Mesenchymal stem cell (in vitro differentiated cells and primary cell): ENCODE data around the gene CRTC3.
A peak's percentile ranks its signal among the peaks of the same experiment; 100 is the strongest.

Source experiments
- DNase-seq: peaks from one replicate; pipeline ENCODE4 v3.0.0-alpha.2; 2013
- H2AFZ ChIP-seq: one replicate; pipeline ENCODE4 v1.6.1; 2013; ENCODE audit warnings: low read depth, mild to moderate bottlenecking, control low read depth, inconsistent platforms, low read length, moderate library complexity
- H2AK5ac ChIP-seq: 2 replicates; pipeline ENCODE4 v1.6.1; 2013; ENCODE audit warnings: low read length, moderate library complexity, mild to moderate bottlenecking, inconsistent platforms; ENCODE audit not compliant: severe bottlenecking
- H2BK120ac ChIP-seq: one replicate; pipeline ENCODE4 v1.6.1; 2013; ENCODE audit warnings: low read depth, mild to moderate bottlenecking, inconsistent platforms, low read length, moderate library complexity
- H2BK12ac ChIP-seq, 2 experiments: one replicate each; pipeline ENCODE4 v1.6.1; 2013; ENCODE audit warnings: inconsistent platforms in 2 of 2, low read length in 2 of 2, mild to moderate bottlenecking in 2 of 2, moderate library complexity in 2 of 2, control low read depth in 1 of 2
- H2BK15ac ChIP-seq: one replicate; pipeline ENCODE4 v1.6.1; 2013; ENCODE audit warnings: mild to moderate bottlenecking, low read depth, inconsistent platforms; ENCODE audit not compliant: poor library complexity, severe bottlenecking
- H2BK5ac ChIP-seq: 2 replicates; pipeline ENCODE4 v1.6.1; 2013; ENCODE audit warnings: low read depth, mild to moderate bottlenecking, low read length, control low read depth, inconsistent platforms; ENCODE audit not compliant: poor library complexity, severe bottlenecking
- H3K14ac ChIP-seq, 2 experiments: one replicate each; pipeline ENCODE4 v1.6.1; 2013; ENCODE audit warnings: inconsistent platforms in 2 of 2, low read length in 2 of 2, control low read depth in 1 of 2, mild to moderate bottlenecking in 1 of 2, moderate library complexity in 1 of 2
- H3K18ac ChIP-seq, 2 experiments: one replicate each; pipeline ENCODE4 v1.6.1; 2013; ENCODE audit warnings: inconsistent platforms in 2 of 2, low read length in 2 of 2, control low read depth in 1 of 2, low read depth in 1 of 2, mild to moderate bottlenecking in 1 of 2
- H3K23ac ChIP-seq, 2 experiments: one replicate each; pipeline ENCODE4 v1.6.1; 2013; ENCODE audit warnings: inconsistent platforms in 2 of 2, low read length in 2 of 2, mild to moderate bottlenecking in 2 of 2, moderate library complexity in 2 of 2, control low read depth in 1 of 2
- H3K27ac ChIP-seq: 2 replicates; pipeline ENCODE4 v1.5.1; 2013; ENCODE audit warnings: mild to moderate bottlenecking, moderate library complexity, low read length, control low read depth, inconsistent platforms; ENCODE audit not compliant: poor library complexity, severe bottlenecking
- H3K27me3 ChIP-seq, 2 experiments: 2 replicates each; pipeline versions ENCODE4 v1.6.1 to v1.7.0; 2013; ENCODE audit warnings: low read length in 2 of 2, mild to moderate bottlenecking in 2 of 2, moderate library complexity in 2 of 2, control low read depth in 1 of 2, inconsistent platforms in 1 of 2; ENCODE audit not compliant: control insufficient read depth in 1 of 2, insufficient read depth in 1 of 2
- H3K36me3 ChIP-seq, 2 experiments: 2 replicates each; pipeline versions ENCODE4 v1.6.1 to v1.7.0; 2013; ENCODE audit warnings: low read length in 2 of 2, control low read depth in 1 of 2, inconsistent platforms in 1 of 2, low read depth in 1 of 2, mild to moderate bottlenecking in 1 of 2; ENCODE audit not compliant: insufficient read depth in 2 of 2, control insufficient read depth in 1 of 2
- H3K4ac ChIP-seq, 2 experiments: one replicate each; pipeline ENCODE4 v1.6.1; 2013; ENCODE audit warnings: inconsistent platforms in 2 of 2, low read length in 2 of 2, mild to moderate bottlenecking in 2 of 2, moderate library complexity in 2 of 2, control low read depth in 1 of 2, low read depth in 1 of 2
- H3K4me1 ChIP-seq: 2 replicates; pipeline ENCODE4 v1.6.1; 2013; ENCODE audit warnings: low read depth, low read length, control low read depth; ENCODE audit not compliant: control insufficient read depth, insufficient read depth
- H3K4me2 ChIP-seq: 2 replicates; pipeline ENCODE4 v1.6.1; 2013; ENCODE audit warnings: low read length, mild to moderate bottlenecking, inconsistent platforms; ENCODE audit not compliant: poor library complexity, severe bottlenecking
- H3K4me3 ChIP-seq, 2 experiments: 2 replicates each; pipeline versions ENCODE4 v1.5.1 to v1.7.0; 2013; ENCODE audit warnings: low read length in 2 of 2, mild to moderate bottlenecking in 2 of 2, control low read depth in 1 of 2, low read depth in 1 of 2; ENCODE audit not compliant: insufficient read depth in 1 of 2
- H3K79me1 ChIP-seq: replicated peaks from 2 replicates; pipeline ENCODE4 v1.6.1; 2013; ENCODE audit warnings: mild to moderate bottlenecking, control low read depth, low read length, inconsistent platforms; ENCODE audit not compliant: poor library complexity, severe bottlenecking
- H3K9ac ChIP-seq: 2 replicates; pipeline ENCODE4 v1.7.0; 2013; ENCODE audit warnings: mild to moderate bottlenecking, low read length, moderate library complexity
- H3K9me3 ChIP-seq: 2 replicates; pipeline ENCODE4 v1.7.0; 2013; ENCODE audit warnings: mild to moderate bottlenecking, low read length; ENCODE audit not compliant: control insufficient read depth
- H4K8ac ChIP-seq: one replicate; pipeline ENCODE4 v1.6.1; 2013; ENCODE audit warnings: inconsistent platforms, mild to moderate bottlenecking, low read length, moderate library complexity
- H4K91ac ChIP-seq: one replicate; pipeline ENCODE4 v1.6.1; 2013; ENCODE audit warnings: mild to moderate bottlenecking, low read length, inconsistent platforms
- WGBS: methylation state at CpG from one replicate; pipeline ENCODE4 v1.1.7; 2013; ENCODE audit warnings: mixed read lengths; 5-methylcytosine and 5-hydroxymethylcytosine counted together

Gene CRTC3

DNA sequence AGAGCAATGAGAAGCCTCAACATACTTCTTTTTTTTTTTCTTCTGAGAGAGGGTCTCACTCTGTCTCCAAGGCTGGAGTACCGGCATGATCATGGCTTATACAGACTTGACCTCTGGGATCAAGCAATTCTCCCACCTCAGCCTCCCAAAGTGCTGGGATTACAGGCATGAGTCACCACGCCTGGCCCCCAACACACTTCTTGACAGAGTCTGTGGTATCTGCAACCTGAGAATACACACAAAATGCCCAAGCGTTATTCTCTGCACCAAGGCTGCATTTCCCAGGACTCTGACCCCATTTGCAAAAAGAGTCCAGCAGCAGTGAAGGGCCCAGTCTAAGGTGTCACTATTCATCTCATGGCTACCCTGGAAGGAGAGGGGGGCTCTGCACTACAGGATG, 144.8 kb downstream of the CRTC3 start:
- H3K4me2 ChIP-seq = no peak overlapping the region

DNA sequence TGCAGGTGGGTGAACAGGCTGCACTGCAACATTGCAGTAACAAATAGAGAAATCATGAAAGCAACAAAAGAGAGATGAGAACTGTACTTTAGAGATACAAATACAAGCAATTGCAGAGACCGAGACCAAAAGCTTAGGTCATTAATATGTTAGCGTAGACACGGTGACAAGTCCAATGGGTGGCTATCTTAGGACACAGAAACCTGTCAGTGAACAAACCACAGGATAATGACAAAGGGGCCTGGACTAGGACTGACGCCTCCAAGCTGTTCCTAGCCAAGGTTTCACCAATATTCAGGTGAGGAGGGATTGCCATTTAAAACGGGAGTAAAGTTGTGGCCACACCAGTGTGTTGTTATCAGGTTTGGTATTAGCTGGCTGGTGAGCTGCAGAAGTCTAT, 145.7 kb downstream of the CRTC3 start:
- Histone ChIP-seq H3K27me3 (peaks cover 0 to 6% of the 10 kb centered on the region in 2 experiments), H3K18ac (no peak overlapping the region), H3K36me3 (no peaks in the 10 kb centered on the region), H4K91ac (no peak overlapping the region), H3K4ac (no peak overlapping the region), H2BK120ac (no peak overlapping the region), H3K23ac (no peak overlapping the region), H3K9me3 (no peaks in the 10 kb centered on the region), H2BK15ac (no peak overlapping the region), H3K4me1 (peaks cover 2% of the 10 kb centered on the region), H2BK5ac (no peak overlapping the region), H3K9ac (no peak overlapping the region), H3K79me1 (no peaks in the 10 kb centered on the region), H2AK5ac (no peak overlapping the region), H4K8ac (no peak overlapping the region), H2AFZ (no peak overlapping the region), H3K14ac (no peak overlapping the region), H3K4me3 (no peak overlapping the region), H2BK12ac (no peak overlapping the region), H3K27ac (no peak overlapping the region), H3K4me2 (no peak overlapping the region)
- 89% methylated on average over 4 of the region's 5 CpGs for WGBS
- DNase-seq = no peak

More for the DNA sequence above, 144.8 kb downstream of the CRTC3 start:
- Histone ChIP-seq H3K4me3 (no peak overlapping the region), H4K91ac (no peak overlapping the region), H3K23ac (no peak overlapping the region), H3K4ac (no peak overlapping the region), H2AK5ac (no peak overlapping the region), H3K27me3 (peaks cover 0 to 6% of the 10 kb centered on the region in 2 experiments), H2BK12ac (no peak overlapping the region), H3K18ac (no peak overlapping the region), H4K8ac (no peak overlapping the region), H2BK120ac (no peak overlapping the region), H3K14ac (no peak overlapping the region), H3K9me3 (no peaks in the 10 kb centered on the region), H3K4me1 (peaks cover 2% of the 10 kb centered on the region), H3K27ac (no peak overlapping the region), H3K9ac (no peak overlapping the region), H2AFZ (no peak overlapping the region), H2BK15ac (no peak overlapping the region), H3K79me1 (no peaks in the 10 kb centered on the region), H3K36me3 (no peaks in the 10 kb centered on the region), H2BK5ac (no peak overlapping the region)
- WGBS = 66% methylated on average over 3 of the region's 3 CpGs
- no peak for DNase-seq

DNA sequence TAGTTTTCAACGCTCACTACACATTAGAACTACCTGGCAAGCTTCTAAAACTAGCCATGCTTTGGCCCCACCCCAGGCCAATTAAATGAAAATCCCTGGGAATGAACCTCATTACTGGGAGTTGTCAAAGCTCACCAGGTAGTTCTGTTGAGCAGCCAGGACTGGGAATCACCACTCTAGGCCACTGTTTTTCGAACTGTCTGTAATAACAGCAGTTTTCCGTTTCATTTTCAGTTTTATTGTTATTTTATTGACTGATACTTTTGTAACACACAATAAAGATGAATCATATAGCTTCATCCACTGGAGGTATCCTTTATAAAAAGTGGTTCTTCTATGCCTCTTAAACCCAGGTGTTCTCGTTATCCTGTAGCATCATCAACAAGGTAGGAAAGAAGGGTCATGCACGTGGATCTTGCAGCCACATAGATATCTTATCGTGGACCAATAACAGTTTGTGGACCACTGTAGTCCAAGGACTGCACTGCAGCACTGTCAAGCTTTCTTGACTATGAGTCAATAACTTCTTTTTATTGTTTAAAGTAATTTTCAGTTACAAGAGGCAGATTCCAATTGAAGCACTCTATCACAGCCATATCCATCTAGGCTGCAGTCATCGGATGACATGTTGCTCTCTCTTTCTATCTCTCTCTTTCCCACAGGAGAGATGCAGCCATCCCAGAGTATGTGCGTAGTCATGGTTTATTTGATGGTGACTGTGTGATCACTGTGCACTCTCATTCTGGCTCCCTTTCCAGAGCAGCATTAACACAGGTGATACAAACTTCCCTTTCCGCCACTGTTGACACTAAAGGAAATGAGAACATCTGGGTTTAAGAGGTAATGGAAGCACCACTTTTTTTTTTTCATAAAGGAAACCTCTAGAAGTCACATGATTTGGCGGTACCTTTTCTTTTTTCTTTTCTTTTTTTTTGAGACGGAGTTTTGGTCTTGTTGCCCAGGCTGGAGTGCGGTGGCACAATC, 148.4 kb downstream of the CRTC3 start:
- DNase-seq = no peak
- no peak overlapping the region for H2BK120ac ChIP-seq
- H3K36me3 ChIP-seq = no peaks in the 10 kb centered on the region
- no peak overlapping the region for H2BK12ac ChIP-seq
- H3K27me3 ChIP-seq = no peaks in the 10 kb centered on the region
- H3K4me2 ChIP-seq = no peak overlapping the region
- H2BK5ac ChIP-seq = no peak overlapping the region
- 93% methylated on average over 6 of the region's 12 CpGs for WGBS
- H3K4me3 ChIP-seq = no peak overlapping the region
- no peak overlapping the region for H3K14ac ChIP-seq
- H2BK15ac ChIP-seq = no peak overlapping the region
- H3K23ac ChIP-seq = no peak overlapping the region
- peaks cover 7% of the 10 kb centered on the region for H3K4me1 ChIP-seq
- H3K79me1 ChIP-seq = no peaks in the 10 kb centered on the region
- no peak overlapping the region for H4K8ac ChIP-seq
- no peak overlapping the region for H4K91ac ChIP-seq
- no peak overlapping the region for H3K18ac ChIP-seq
- H3K9ac ChIP-seq = no peak overlapping the region
- no peak overlapping the region for H2AK5ac ChIP-seq
- H3K27ac ChIP-seq = no peak overlapping the region
- no peak overlapping the region for H2AFZ ChIP-seq
- H3K9me3 ChIP-seq = no peaks in the 10 kb centered on the region
- no peak overlapping the region for H3K4ac ChIP-seq

DNA sequence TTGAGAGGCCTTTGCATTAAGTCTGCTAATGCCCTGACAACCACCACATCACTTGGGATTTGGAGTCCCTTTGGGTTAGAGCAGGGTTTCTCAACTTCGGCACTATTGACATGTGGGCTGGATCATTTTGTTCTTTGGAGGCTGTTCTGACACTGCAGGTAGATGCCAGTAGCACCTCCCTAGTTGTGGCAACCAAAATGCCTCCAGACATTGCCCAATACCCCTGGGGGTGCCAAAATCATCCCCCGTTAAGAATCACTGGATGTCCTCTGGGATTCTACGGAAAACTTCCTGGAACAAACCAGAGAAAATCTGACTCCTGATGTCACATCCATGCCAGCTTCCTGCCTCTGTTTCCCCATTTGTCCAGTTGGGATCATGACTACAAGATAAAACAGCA, 150.2 kb downstream of the CRTC3 start:
- Histone ChIP-seq H4K91ac (no peak overlapping the region), H2BK5ac (no peak overlapping the region), H3K79me1 (no peaks in the 10 kb centered on the region), H2BK12ac (no peak overlapping the region), H2AFZ (no peak overlapping the region), H3K18ac (no peak overlapping the region), H3K4me3 (peak overlapping the region in 1 of 2 experiments; percentile 5), H2AK5ac (no peak overlapping the region), H3K36me3 (no peaks in the 10 kb centered on the region), H3K4ac (no peak overlapping the region), H3K4me1 (peaks cover 7% of the 10 kb centered on the region), H3K27me3 (peaks cover 0 to 3% of the 10 kb centered on the region in 2 experiments), H3K14ac (no peak overlapping the region), H3K9me3 (no peaks in the 10 kb centered on the region), H2BK15ac (no peak overlapping the region), H2BK120ac (no peak overlapping the region), H4K8ac (no peak overlapping the region), H3K9ac (no peak overlapping the region), H3K23ac (no peak overlapping the region), H3K4me2 (no peak overlapping the region), H3K27ac (no peak overlapping the region)
- 86% methylated on average over 3 of the region's 3 CpGs for WGBS
- no peak for DNase-seq
